ENCODE measurements around the gene PLEKHB2. TPM values are rescaled to one million over a fixed set of nuclear protein-coding genes. Genes with fewer than 3 reads are reported as not detected.

The PLEKHB2 gene
- total and polyA plus RNA-seq, 2 of the 8 experiments (the other 6 are each of a cell fraction or from before 2014, with no cell fraction given): 42.4 to 54.8 TPM

DNA sequence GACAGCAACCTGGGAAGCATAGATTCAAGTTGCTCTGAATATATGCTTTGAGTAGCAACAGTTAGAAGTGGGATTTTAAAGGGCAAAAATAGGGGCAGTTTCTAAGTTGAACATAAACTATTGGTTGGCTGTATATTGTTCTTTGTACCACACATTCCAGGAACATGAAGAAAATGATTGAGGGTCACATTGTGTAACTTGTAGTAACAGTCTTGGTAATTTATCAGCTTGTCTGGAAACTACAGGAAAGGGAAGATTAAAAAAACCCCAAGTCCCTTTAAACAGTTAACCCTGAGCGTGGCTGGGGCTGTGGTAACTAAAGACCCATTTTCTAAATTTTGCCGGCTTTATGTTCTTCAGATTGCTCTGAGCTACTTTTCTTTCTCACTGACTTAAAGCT is 7.4 kb downstream of the PLEKHB2 start:
- DNase-seq (ENCODE audit: low read depth in 1 of 2, low spot score in 2 of 2): no peak
- TF ChIP-seq RBBP5 (IDR thresholded peaks at IDR 0.05; ENCODE audit: borderline replicate concordance, low read depth, low read length): no peak
- TF ChIP-seq, protein P1, sequence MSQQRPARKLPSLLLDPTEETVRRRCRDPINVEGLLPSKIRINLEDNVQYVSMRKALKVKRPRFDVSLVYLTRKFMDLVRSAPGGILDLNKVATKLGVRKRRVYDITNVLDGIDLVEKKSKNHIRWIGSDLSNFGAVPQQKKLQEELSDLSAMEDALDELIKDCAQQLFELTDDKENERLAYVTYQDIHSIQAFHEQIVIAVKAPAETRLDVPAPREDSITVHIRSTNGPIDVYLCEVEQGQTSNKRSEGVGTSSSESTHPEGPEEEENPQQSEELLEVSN (IDR thresholded peaks at IDR 0.05): no peak
- no peak for TF ChIP-seq ZNF274 (IDR thresholded peaks at IDR 0.05; ENCODE audit: borderline replicate concordance, extremely low read depth, low read length)
- no peak for TF ChIP-seq TAF1 (IDR thresholded peaks at IDR 0.05; ENCODE audit: low read depth, low read length)
- TF ChIP-seq HDAC2 (IDR thresholded peaks at IDR 0.05; ENCODE audit: borderline replicate concordance in 1 of 2, low read depth in 2 of 2, low read length in 2 of 2): no peak
- no peak for TF ChIP-seq SIN3A (conservative IDR thresholded peaks at IDR 0.05 in 1 of 2, IDR thresholded peaks at IDR 0.05 in 1 of 2; ENCODE audit: low read depth in 1 of 2, low read length in 2 of 2)
- TF ChIP-seq CREB1 (IDR thresholded peaks at IDR 0.05): no peak
- 88% methylated on average over 2 of the region's 2 CpGs; no CpG with 5 or more reads in 1 of the 2 experiments for WGBS, 2 experiments (ENCODE audit: extremely low coverage in 1 of 2, insufficient coverage in 1 of 2, insufficient read length in 1 of 2, insufficient replicate concordance in 2 of 2, low coverage in 1 of 2, low lambda C conversion rate in 2 of 2, missing lambda C conversion rate in 1 of 2)
- CTCF ChIA-PET (ENCODE audit: partially characterized antibody): interaction anchor here (0.5 to 1.5 kb wide), 4 partner anchors 10 to 23 kb away, joined by 3 to 4 read pairs (median 3); no protein-coding TSS in a partner anchor
- H2AK5ac ChIP-seq (ENCODE audit: low read depth, low read length): 0 out of 2 replicates have a peak overlapping the region, but pooled peaks have one; percentile 19
- peaks cover 0 to 13% (median 5%) of the 10 kb centered on the region in 4 experiments; a peak in 2 of 7 replicates for H3K4me1 ChIP-seq (replicated peaks in 1 of 4; ENCODE audit: control insufficient read depth in 3 of 4, insufficient read depth in 4 of 4, low read length in 3 of 4)
- H4K5ac ChIP-seq (ENCODE audit: insufficient read length, low read depth, low read length): no peak overlapping the region
- FAIRE-seq: no peak
- H2BK20ac ChIP-seq (ENCODE audit: low read length): no peak overlapping the region
- no peak overlapping the region for H3K23ac ChIP-seq (ENCODE audit: insufficient read length)
- no peak overlapping the region for H2AFZ ChIP-seq (ENCODE audit: low read length)
- no peak overlapping the region for H2BK12ac ChIP-seq (ENCODE audit: low read depth, low read length)
- H3K9me3 ChIP-seq (ENCODE audit: insufficient read depth in 2 of 2, low read depth in 1 of 2, low read length in 1 of 2): no peaks in the 10 kb centered on the region
- H3K36me3 ChIP-seq (ENCODE audit: control insufficient read depth in 2 of 4, insufficient read depth in 4 of 4, low read length in 3 of 4): peaks cover 0 to 3% (median 0%) of the 10 kb centered on the region in 4 experiments; a peak in 1 of 8 replicates
- H3K79me2 ChIP-seq (ENCODE audit: control insufficient read depth in 1 of 2, insufficient read depth in 2 of 2, low read length in 2 of 2): peaks cover 16 to 98% of the 10 kb centered on the region in 2 experiments
- H2BK5ac ChIP-seq (ENCODE audit: low read depth, low read length): no peak overlapping the region
- no peak overlapping the region for H3K9ac ChIP-seq (replicated peaks in 1 of 4; ENCODE audit: extremely low read depth in 1 of 4, low read depth in 3 of 4, low read length in 3 of 4)
- no peak overlapping the region for H2BK15ac ChIP-seq (ENCODE audit: low read length)
- no peak overlapping the region for H3K18ac ChIP-seq (ENCODE audit: extremely low read depth, low read length)
- no peaks in the 10 kb centered on the region for H3K27me3 ChIP-seq (replicated peaks in 1 of 4; ENCODE audit: control insufficient read depth in 3 of 4, extremely low read depth in 1 of 4, insufficient read depth in 3 of 4, low read length in 3 of 4)
- H3K4ac ChIP-seq (replicated peaks; ENCODE audit: insufficient read length, low read depth, low read length): no peak overlapping the region
- no peak overlapping the region for H3K56ac ChIP-seq (replicated peaks; ENCODE audit: insufficient read length, low read depth, low read length)
- POLR2A ChIA-PET (ENCODE audit: partially characterized antibody): interaction anchor here (1.3 to 2.5 kb wide), 3 partner anchors 19 to 22 kb away, joined by 5 to 9 read pairs (median 7); partner anchors contain the start of gene FAM168B
- H3K4me3 ChIP-seq (ENCODE audit: extremely low read depth in 1 of 4, insufficient read depth in 2 of 4, low read depth in 3 of 4, low read length in 4 of 4): no peak overlapping the region
- peaks cover 9 to 13% of the 10 kb centered on the region in 2 experiments for H4K20me1 ChIP-seq (replicated peaks in 1 of 2; ENCODE audit: control insufficient read depth in 1 of 2, insufficient read depth in 2 of 2, low read length in 2 of 2)
- no peak overlapping the region for H3K27ac ChIP-seq (ENCODE audit: low read depth, low read length)
- H2BK120ac ChIP-seq (replicated peaks; ENCODE audit: low read depth, low read length): no peak overlapping the region
- no peak overlapping the region for H3K14ac ChIP-seq (ENCODE audit: insufficient read length)
- H3K4me2 ChIP-seq (ENCODE audit: insufficient read depth in 1 of 2, low read depth in 2 of 2, low read length in 2 of 2): no peak overlapping the region
- no peaks in the 10 kb centered on the region for H3K23me2 ChIP-seq (ENCODE audit: low read depth, low read length)
- H3K79me1 ChIP-seq (ENCODE audit: low read depth, low read length): peaks cover 9% of the 10 kb centered on the region; the same call in 1 of the 2 replicates
- H4K8ac ChIP-seq (ENCODE audit: extremely low read depth, insufficient read depth, low read length): no peak overlapping the region
- H4K91ac ChIP-seq (replicated peaks; ENCODE audit: insufficient read length, low read length): no peak overlapping the region
